GM12892 (cell line): ENCODE data around the gene DACT1. TPM values are rescaled to one million over a fixed set of nuclear protein-coding genes. Genes with fewer than 3 reads are reported as not detected.
"Not testable (repeated sequence)": the region's sequence is repeated elsewhere in the genome, so short reads cannot be mapped to it uniquely, and the experiment has no call there.

Experiments used
- DNase-seq: peaks from one replicate; pipeline ENCODE4 v3.0.0; 2011; ENCODE audit not compliant: insufficient read length
- FAIRE-seq: peaks from 2 replicates; lab custom pipeline; 2011; peaks lifted over from hg19 to GRCh38; lab: Jason Lieb, UNC
- POLR2A ChIP-seq: IDR thresholded peaks from 2 replicates; pipeline ENCODE4 v1.6.1; 2011; ENCODE audit warnings: low read depth, low read length, control low read depth
- POLR2AphosphoS5 ChIP-seq: IDR thresholded peaks from 2 replicates; pipeline ENCODE4 v1.6.1; 2011; ENCODE audit warnings: low read depth, low read length, control low read depth
- TAF1 ChIP-seq: IDR thresholded peaks from 2 replicates; pipeline ENCODE4 v1.6.1; 2011; ENCODE audit warnings: low read depth, mild to moderate bottlenecking, control low read depth, low read length, borderline replicate concordance
- polyA plus RNA-seq: library from polyadenylated mRNA; unstranded; fragments of >200 nt; gene quantifications from one replicate; pipeline ENCODE4 v1.2.1, GENCODE V29; 2012; ENCODE audit warnings: missing spikeins, inconsistent platforms; ENCODE audit not compliant: missing spikeins

The DACT1 gene
- polyA plus RNA-seq = 0.87 TPM

GRCh38 chr14:58637391-58638230, at the start of gene DACT1:
Gene DACT1 (plus strand): TSS chr14:58637962. CDS start chr14:58638203, 241 bp downstream.
- peak; percentile 31 for DNase-seq
- TF ChIP-seq POLR2AphosphoS5 (no peak), POLR2A (0 out of 2 replicates have a peak, but pooled peaks have one; percentile 26), TAF1 (no peak)
- no peak for FAIRE-seq

- not testable (repeated sequence) for FAIRE-seq, DNase-seq
These were observed 49.4 kb upstream of the DACT1 start for GRCh38 chr14:58588321-58588720.

GRCh38 chr14:58593977-58594376, 43.8 kb upstream of the DACT1 start:
- FAIRE-seq (no peak), DNase-seq (no peak)
- no peak for TF ChIP-seq TAF1
- TF ChIP-seq POLR2AphosphoS5 = no peak
- no peak for TF ChIP-seq POLR2A

GRCh38 chr14:58597041-58597440, 40.7 kb upstream of the DACT1 start:
- DNase-seq (no peak), FAIRE-seq (no peak)
- TF ChIP-seq POLR2A (no peak), POLR2AphosphoS5 (no peak), TAF1 (no peak)

- no peak for DNase-seq
- TF ChIP-seq TAF1 = no peak
- TF ChIP-seq POLR2AphosphoS5 = no peak
- TF ChIP-seq POLR2A = no peak
- FAIRE-seq = no peak
These were observed 39.5 kb upstream of the DACT1 start for GRCh38 chr14:58598028-58598803.

GRCh38 chr14:58598804-58599525, 38.8 kb upstream of the DACT1 start:
- FAIRE-seq (no peak), DNase-seq (no peak)
- TF ChIP-seq POLR2AphosphoS5 = no peak
- no peak for TF ChIP-seq POLR2A
- no peak for TF ChIP-seq TAF1

GRCh38 chr14:58599707-58600106, 38.1 kb upstream of the DACT1 start:
- FAIRE-seq (no peak), DNase-seq (no peak)
- no peak for TF ChIP-seq POLR2A
- no peak for TF ChIP-seq POLR2AphosphoS5
- TF ChIP-seq TAF1 = no peak

- DNase-seq (no peak), FAIRE-seq (no peak)
- TF ChIP-seq POLR2AphosphoS5 (no peak), TAF1 (no peak), POLR2A (no peak)
These were observed 32.3 kb upstream of the DACT1 start for GRCh38 chr14:58605465-58605864.

GRCh38 chr14:58607131-58607951, 30.4 kb upstream of the DACT1 start:
- FAIRE-seq (no peak), DNase-seq (no peak)
- TF ChIP-seq POLR2A (no peak), TAF1 (no peak), POLR2AphosphoS5 (no peak)

- TF ChIP-seq POLR2AphosphoS5 (no peak), TAF1 (no peak), POLR2A (no peak)
- FAIRE-seq = no peak
- no peak for DNase-seq
These were observed 29.8 kb upstream of the DACT1 start for GRCh38 chr14:58607952-58608317.

- FAIRE-seq = no peak
- no peak for TF ChIP-seq POLR2AphosphoS5
- TF ChIP-seq TAF1 = no peak
- TF ChIP-seq POLR2A = no peak
- no peak for DNase-seq
These were observed 20.1 kb upstream of the DACT1 start for GRCh38 chr14:58617619-58618018.
